IPS-NIHi7 (cell line): Measurements from ENCODE around the gene MAGOHB.
"Not testable (repeated sequence)": the region's sequence is repeated elsewhere in the genome, so short reads cannot be mapped to it uniquely, and the experiment has no call there.

Experiments
- DNase-seq: peaks from one replicate; pipeline ENCODE4 v3.0.0; 2012; ENCODE audit warnings: mixed read lengths; ENCODE audit errors: extremely low spot score

The MAGOHB gene

GRCh38 chr12:10612110-10612509, 1.3 kb downstream of the MAGOHB start:
- DNase-seq: no peak

GRCh38 chr12:10611258-10611657, 2.2 kb downstream of the MAGOHB start:
- DNase-seq: not testable (repeated sequence)

GRCh38 chr12:10610188-10610587, 3.2 kb downstream of the MAGOHB start:
- DNase-seq: no peak

GRCh38 chr12:10607885-10608458, 5.4 kb downstream of the MAGOHB start:
- DNase-seq: no peak

GRCh38 chr12:10601860-10602259, 11.5 kb downstream of the MAGOHB start:
- no peak for DNase-seq

- no peak for DNase-seq
Measured at GRCh38 chr12:10600988-10601387, 12.4 kb downstream of the MAGOHB start.

- no peak for DNase-seq
Measured at GRCh38 chr12:10595881-10596280, 17.5 kb downstream of the MAGOHB start.

GRCh38 chr12:10590966-10591365, 22.4 kb downstream of the MAGOHB start:
- DNase-seq: no peak

GRCh38 chr12:10584415-10584814, 29.0 kb downstream of the MAGOHB start:
- no peak for DNase-seq

- no peak for DNase-seq
Measured at GRCh38 chr12:10582704-10583103, 30.7 kb downstream of the MAGOHB start.

- DNase-seq: not testable (repeated sequence)
Measured at GRCh38 chr12:10582133-10582532, 31.3 kb downstream of the MAGOHB start.

GRCh38 chr12:10574307-10574706, 39.1 kb downstream of the MAGOHB start:
- no peak for DNase-seq

GRCh38 chr12:10572021-10572490, 41.4 kb downstream of the MAGOHB start:
- not testable (repeated sequence) for DNase-seq

GRCh38 chr12:10571141-10571540, 42.3 kb downstream of the MAGOHB start:
- DNase-seq: no peak

- DNase-seq: no peak
Measured at GRCh38 chr12:10567813-10568212, 45.6 kb downstream of the MAGOHB start.

- DNase-seq: no peak
Measured at GRCh38 chr12:10563966-10564365, 49.4 kb downstream of the MAGOHB start.

- DNase-seq: no peak
Measured at GRCh38 chr12:10563002-10563401, 50.4 kb downstream of the MAGOHB start.

GRCh38 chr12:10562306-10562933, 51.0 kb downstream of the MAGOHB start:
- no peak for DNase-seq

- DNase-seq: no peak
Measured at GRCh38 chr12:10559244-10559643, 54.2 kb downstream of the MAGOHB start.

- DNase-seq: no peak
Measured at GRCh38 chr12:10558789-10559188, 54.6 kb downstream of the MAGOHB start.

- DNase-seq: no peak
Measured at GRCh38 chr12:10558301-10558700, 55.1 kb downstream of the MAGOHB start.

- DNase-seq: no peak
Measured at GRCh38 chr12:10557766-10558165, 55.6 kb downstream of the MAGOHB start.

GRCh38 chr12:10557329-10557728, 56.1 kb downstream of the MAGOHB start:
- DNase-seq: no peak
